ENCODE data around the gene TMEM184B. TPM values are rescaled to one million over a fixed set of nuclear protein-coding genes. Genes with fewer than 3 reads are reported as not detected.

Gene TMEM184B
- total and polyA plus RNA-seq, 2 of the 8 experiments (the other 6 are each of a cell fraction or from before 2014, with no cell fraction given): 41.6 to 81.0 TPM

GRCh38 chr22:38294193-38294592 is 21.4 kb upstream of the TMEM184B start (continued):
- TF ChIP-seq ATF2 (IDR thresholded peaks at IDR 0.05; ENCODE audit: low read length): no peak
